Thyroid gland (tissue), 4 donors: ENCODE measurements around the gene KRTAP10-7. TPM values are rescaled to one million over a fixed set of nuclear protein-coding genes. Genes with fewer than 3 reads are reported as not detected.

ENCODE experiments used
- DNase-seq, 2 donors: peaks; one replicate each; pipeline ENCODE4 v3.0.0-alpha.2; 2019
- H3K27ac ChIP-seq, 3 donors: fragments of 200-600 bp; sonication (generic); 1 replicate in 2 of 3; 2 replicates in 1 of 3; pipeline ENCODE4 v1.5.1; 2016 to 2019; ENCODE audit warnings: mild to moderate bottlenecking in 1 of 3, moderate library complexity in 1 of 3
- H3K27me3 ChIP-seq: fragments of 200-600 bp; sonication (generic); one replicate; pipeline ENCODE4 v1.5.1; 2019
- H3K36me3 ChIP-seq, 2 donors: fragments of 200-600 bp; sonication (generic); one replicate each; pipeline ENCODE4 v1.5.1; 2016 to 2019
- H3K4me1 ChIP-seq, 2 donors: fragments of 200-600 bp; sonication (generic); one replicate each; pipeline ENCODE4 v1.5.1; 2017 to 2019
- H3K4me3 ChIP-seq, 3 donors: fragments of 200-600 bp; sonication (generic); replicated peaks in 1 of 3; 1 replicate in 2 of 3; 2 replicates in 1 of 3; pipeline ENCODE4 v1.5.1; 2016; ENCODE audit warnings: mild to moderate bottlenecking in 1 of 3
- H3K9me3 ChIP-seq: fragments of 200-600 bp; sonication (generic); one replicate; pipeline ENCODE4 v1.5.1; 2017
- POLR2A ChIP-seq, 2 donors: fragments of 450-650 bp; IDR thresholded peaks; one replicate each; pipeline ENCODE4 v1.6.1; 2017; ENCODE audit warnings: antibody characterized with exemption in 2 of 2, mild to moderate bottlenecking in 2 of 2, moderate library complexity in 1 of 2
- WGBS, 2 donors: methylation state at CpG; one replicate each; pipeline ENCODE4 v1.1.5; 2017; 5-methylcytosine and 5-hydroxymethylcytosine counted together
- intact Hi-C: fragments of 100-400 bp; cut with DNase I; formaldehyde crosslinking; loops from one replicate; pipeline ENCODE4 v1.15.1; 2023
- total RNA-seq, 4 donors: library from RNA; depleted of rRNA; stranded (reverse); fragments of >200 nt; gene quantifications; one replicate each; pipeline ENCODE4 v1.2.3, GENCODE V29; 2016
- TF ChIP-seq, protein P1 (sequence below), 6 experiments: fragments of 200-600 bp in 3 of 6; fragments of 450-650 bp in 3 of 6; sonication (generic) in 3 of 6; IDR thresholded peaks; one replicate each; pipeline ENCODE4 v1.5.1; 2016 to 2019; ENCODE audit warnings: antibody characterized with exemption in 6 of 6, mild to moderate bottlenecking in 2 of 6, inconsistent platforms in 1 of 6, moderate library complexity in 1 of 6

The KRTAP10-7 gene
- total RNA-seq, 4 donors from 2014 or later: not detected

DNA sequence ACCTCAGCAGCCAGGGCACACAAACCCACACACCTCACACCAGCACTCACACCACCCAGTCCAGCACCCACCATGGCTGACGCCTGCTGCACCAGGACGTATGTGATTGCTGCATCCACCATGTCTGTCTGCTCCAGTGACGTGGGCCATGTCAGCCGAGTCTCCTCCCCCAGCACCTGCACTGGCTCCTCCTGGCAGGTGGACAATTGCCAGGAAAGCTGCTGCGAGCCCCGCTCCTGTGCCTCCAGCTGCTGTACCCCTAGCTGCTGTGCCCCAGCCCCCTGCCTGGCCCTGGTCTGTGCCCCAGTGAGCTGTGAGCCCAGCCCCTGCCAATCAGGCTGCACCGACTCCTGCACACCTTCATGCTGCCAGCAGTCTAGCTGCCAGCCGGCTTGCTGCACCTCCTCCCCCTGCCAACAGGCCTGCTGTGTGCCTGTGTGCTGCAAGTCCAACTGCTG is 11.7 kb downstream of the KRTAP10-7 start, which contains the start of gene KRTAP10-8:
TSS of gene KRTAP10-8 (plus strand) at position 51 of the 458 bp plus-strand sequence. CDS start at position 73, 22 bp downstream.
- whole genome bisulfite sequencing, 2 donors: 82 to 92% methylated on average over 5 to 6 of the region's 8 CpGs
- Histone ChIP-seq H3K27me3 (no peaks in the 10 kb centered on the region), H3K4me3 (no peak within 1 kb of the TSS), H3K36me3 (no peaks in the 10 kb centered on the region), H3K4me1 (no peaks in the 10 kb centered on the region), H3K27ac (no peak within 1 kb of the TSS), H3K9me3 (no peaks in the 10 kb centered on the region)
- intact Hi-C loops: no loop called here
- DNase-seq: no peak
- TF ChIP-seq POLR2A (IDR thresholded peaks at IDR 0.05): no peak
- TF ChIP-seq, protein P1, sequence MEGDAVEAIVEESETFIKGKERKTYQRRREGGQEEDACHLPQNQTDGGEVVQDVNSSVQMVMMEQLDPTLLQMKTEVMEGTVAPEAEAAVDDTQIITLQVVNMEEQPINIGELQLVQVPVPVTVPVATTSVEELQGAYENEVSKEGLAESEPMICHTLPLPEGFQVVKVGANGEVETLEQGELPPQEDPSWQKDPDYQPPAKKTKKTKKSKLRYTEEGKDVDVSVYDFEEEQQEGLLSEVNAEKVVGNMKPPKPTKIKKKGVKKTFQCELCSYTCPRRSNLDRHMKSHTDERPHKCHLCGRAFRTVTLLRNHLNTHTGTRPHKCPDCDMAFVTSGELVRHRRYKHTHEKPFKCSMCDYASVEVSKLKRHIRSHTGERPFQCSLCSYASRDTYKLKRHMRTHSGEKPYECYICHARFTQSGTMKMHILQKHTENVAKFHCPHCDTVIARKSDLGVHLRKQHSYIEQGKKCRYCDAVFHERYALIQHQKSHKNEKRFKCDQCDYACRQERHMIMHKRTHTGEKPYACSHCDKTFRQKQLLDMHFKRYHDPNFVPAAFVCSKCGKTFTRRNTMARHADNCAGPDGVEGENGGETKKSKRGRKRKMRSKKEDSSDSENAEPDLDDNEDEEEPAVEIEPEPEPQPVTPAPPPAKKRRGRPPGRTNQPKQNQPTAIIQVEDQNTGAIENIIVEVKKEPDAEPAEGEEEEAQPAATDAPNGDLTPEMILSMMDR (IDR thresholded peaks at IDR 0.05): no peak

DNA sequence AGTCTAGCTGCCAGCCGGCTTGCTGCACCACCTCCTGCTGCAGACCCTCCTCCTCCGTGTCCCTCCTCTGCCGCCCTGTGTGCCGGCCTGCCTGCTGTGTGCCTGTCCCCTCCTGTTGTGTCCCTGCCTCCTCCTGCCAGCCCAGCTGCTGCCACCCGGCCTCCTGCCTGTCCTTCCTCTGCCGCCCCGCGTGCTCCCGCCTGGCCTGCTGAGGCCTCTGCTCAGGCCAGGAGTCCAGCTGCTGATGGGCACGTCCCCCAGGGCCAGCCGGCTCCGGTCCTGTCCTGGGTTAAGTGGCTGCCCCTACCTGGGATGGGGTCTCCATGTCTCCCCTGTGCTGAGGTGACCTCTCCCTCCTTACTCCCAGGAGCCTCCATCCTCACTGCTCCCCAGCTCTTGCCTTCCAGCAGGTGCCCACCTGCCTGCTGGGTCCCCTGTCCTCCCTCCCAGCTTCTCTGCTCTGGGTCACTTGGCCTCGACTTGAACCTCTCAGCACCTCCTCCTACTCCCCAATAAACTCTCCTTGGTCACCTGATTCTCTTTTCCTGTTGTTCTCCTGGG is 12.4 kb downstream of the KRTAP10-7 start:
- no peak for TF ChIP-seq POLR2A (IDR thresholded peaks at IDR 0.05)
- TF ChIP-seq, protein P1 (IDR thresholded peaks at IDR 0.05): no peak
- WGBS, 2 donors: 86 to 89% methylated on average over 13 of the region's 13 CpGs
- Histone ChIP-seq H3K9me3 (no peaks in the 10 kb centered on the region), H3K27ac (no peak overlapping the region), H3K4me3 (no peak overlapping the region), H3K4me1 (no peaks in the 10 kb centered on the region), H3K27me3 (no peaks in the 10 kb centered on the region), H3K36me3 (no peaks in the 10 kb centered on the region)
- intact Hi-C loops: no loop called here
- DNase-seq: no peak

DNA sequence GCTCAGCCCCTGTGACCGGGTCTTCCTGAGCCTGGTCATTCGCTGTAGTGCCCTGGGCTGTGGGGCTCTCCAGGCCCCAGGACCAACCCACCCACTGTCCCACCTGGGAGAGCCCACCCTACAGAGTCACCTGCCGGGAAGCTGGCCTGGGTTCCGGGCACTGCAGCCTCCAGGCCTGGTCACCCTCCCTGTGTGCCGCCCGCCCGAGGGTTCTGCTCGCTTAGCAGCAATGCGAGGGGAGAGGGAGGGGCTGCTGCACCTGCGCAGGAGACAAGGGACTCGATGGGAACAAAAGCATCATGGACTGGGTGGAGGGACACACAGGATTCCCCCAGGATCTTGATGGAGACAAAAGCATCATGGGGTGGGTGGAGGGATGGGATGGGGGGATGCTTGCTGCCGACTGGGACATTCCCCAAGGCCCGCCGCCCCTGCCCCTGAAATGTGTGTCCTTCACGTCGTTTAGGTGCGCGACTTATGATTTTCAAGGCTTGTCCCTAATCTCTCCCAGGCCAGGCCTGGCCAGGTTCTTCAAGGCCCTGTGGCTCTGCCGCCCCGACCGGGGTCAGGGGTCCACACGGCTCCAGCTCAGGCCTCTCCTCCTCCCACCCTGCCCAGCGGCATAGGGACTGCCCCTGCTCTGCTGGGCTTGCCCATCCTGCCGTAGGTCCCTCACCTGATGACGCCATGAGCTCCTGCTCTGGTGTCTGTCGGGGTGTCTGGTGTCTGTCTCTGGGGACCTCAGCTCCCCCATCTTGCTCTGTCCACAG is 13.2 kb downstream of the KRTAP10-7 start:
- no peaks in the 10 kb centered on the region for H3K27me3 ChIP-seq
- H3K4me3 ChIP-seq: no peak overlapping the region
- H3K36me3 ChIP-seq: no peaks in the 10 kb centered on the region
- H3K4me1 ChIP-seq: no peaks in the 10 kb centered on the region
- no peaks in the 10 kb centered on the region for H3K9me3 ChIP-seq
- intact Hi-C loops: no loop called here
- no peak overlapping the region for H3K27ac ChIP-seq
- 92 to 96% methylated on average over 12 to 20 of the region's 26 CpGs for WGBS, 2 donors
- no peak for TF ChIP-seq POLR2A (IDR thresholded peaks at IDR 0.05)
- TF ChIP-seq, protein P1 (IDR thresholded peaks at IDR 0.05): no peak
- DNase-seq: no peak

DNA sequence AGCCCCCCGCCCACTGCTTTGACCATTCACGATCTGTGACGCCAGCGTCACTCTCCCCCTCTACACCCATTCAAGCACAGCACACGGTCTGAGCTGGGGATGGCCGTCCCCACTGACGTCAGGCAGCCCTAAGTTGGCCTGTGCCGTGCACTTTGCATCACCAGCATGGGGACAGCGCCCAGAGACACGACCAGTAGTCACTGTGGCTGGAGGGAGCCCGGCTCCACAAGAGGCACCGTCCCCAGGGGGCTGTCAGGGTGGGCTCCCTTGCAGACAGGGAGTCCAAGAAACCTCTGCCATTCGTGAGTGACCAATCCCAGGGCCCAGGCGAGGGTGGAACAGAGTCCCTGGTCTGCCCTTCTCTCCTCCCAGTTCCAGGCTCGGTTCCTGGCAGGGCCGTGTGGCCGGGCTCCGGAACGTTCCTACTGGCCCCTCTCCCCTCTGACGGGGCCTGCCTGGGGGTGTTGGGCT is 13.8 kb downstream of the KRTAP10-7 start:
- H3K27me3 ChIP-seq: no peaks in the 10 kb centered on the region
- 81 to 86% methylated on average over 18 to 20 of the region's 20 CpGs for WGBS, 2 donors
- no peak overlapping the region for H3K27ac ChIP-seq
- H3K4me3 ChIP-seq: no peak overlapping the region
- TF ChIP-seq, protein P1 (IDR thresholded peaks at IDR 0.05): no peak
- no peak for TF ChIP-seq POLR2A (IDR thresholded peaks at IDR 0.05)
- H3K4me1 ChIP-seq: no peaks in the 10 kb centered on the region
- DNase-seq: no peak
- H3K9me3 ChIP-seq: no peaks in the 10 kb centered on the region
- intact Hi-C loops: no loop called here
- H3K36me3 ChIP-seq: no peaks in the 10 kb centered on the region

DNA sequence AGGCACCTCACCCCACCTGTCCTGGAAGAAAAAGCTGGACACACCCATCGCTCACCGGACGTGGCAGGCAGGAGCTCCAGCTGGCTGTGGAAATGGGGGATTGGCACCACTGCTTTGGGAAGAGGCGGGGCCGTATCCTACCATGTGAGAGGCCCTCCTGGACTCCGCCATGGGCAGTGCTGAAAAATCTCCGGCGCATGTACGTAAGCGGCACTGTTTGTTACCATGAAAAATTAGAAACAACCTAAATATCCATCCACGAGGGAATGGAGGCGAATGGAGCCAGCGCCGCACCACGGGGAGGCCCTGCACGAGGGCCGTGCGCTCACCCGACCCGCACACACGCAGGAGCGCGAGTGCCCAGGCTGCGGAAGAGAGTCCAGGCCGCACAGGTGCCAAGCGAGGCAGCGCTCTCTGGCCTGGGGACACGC is 14.6 kb downstream of the KRTAP10-7 start:
- no peak for TF ChIP-seq POLR2A (IDR thresholded peaks at IDR 0.05)
- TF ChIP-seq, protein P1 (IDR thresholded peaks at IDR 0.05): no peak
- Histone ChIP-seq H3K27me3 (no peaks in the 10 kb centered on the region), H3K9me3 (no peaks in the 10 kb centered on the region), H3K4me1 (no peaks in the 10 kb centered on the region), H3K4me3 (no peak overlapping the region), H3K36me3 (no peaks in the 10 kb centered on the region), H3K27ac (no peak overlapping the region)
- DNase-seq: no peak
- intact Hi-C loops: no loop called here
- WGBS, 2 donors: 91 to 93% methylated on average over 28 of the region's 28 CpGs
